Neural cell (in vitro differentiated cells): Measurements from ENCODE around the gene COL3A1. TPM values are rescaled to one million over a fixed set of nuclear protein-coding genes. Genes with fewer than 3 reads are reported as not detected.

ENCODE experiments used
- H2AFZ ChIP-seq: fragments of 200-600, 300-800 bp; sonication (generic), shearing (Covaris generic); 2 replicates; pipeline ENCODE4 v1.6.0; 2014; ENCODE audit warnings: low read depth, mild to moderate bottlenecking, antibody characterized with exemption, low read length, moderate library complexity
- H3F3A ChIP-seq: fragments of 200-600 bp; shearing (Covaris generic); 2 replicates; pipeline ENCODE4 v1.6.1; 2016; ENCODE audit warnings: mild to moderate bottlenecking, moderate library complexity, mixed read lengths, antibody characterized with exemption, low read length; ENCODE audit not compliant: insufficient read depth, poor library complexity, severe bottlenecking
- H3K27ac ChIP-seq: fragments of 200-600, 300-800 bp; sonication (generic), shearing (Covaris generic); 2 replicates; pipeline ENCODE4 v1.5.1; 2014; ENCODE audit warnings: mild to moderate bottlenecking, low read length, moderate library complexity
- H3K27me3 ChIP-seq: fragments of 300-800, 200-600 bp; sonication (generic), shearing (Covaris generic); 2 replicates; pipeline ENCODE4 v1.6.0; 2014; ENCODE audit warnings: mild to moderate bottlenecking, low read depth, low read length, moderate library complexity; ENCODE audit not compliant: insufficient read depth
- H3K36me3 ChIP-seq: fragments of 300-800, 200-600 bp; sonication (generic), shearing (Covaris generic); 2 replicates; pipeline ENCODE4 v1.5.1; 2014; ENCODE audit warnings: mild to moderate bottlenecking, antibody characterized with exemption, low read length, moderate library complexity; ENCODE audit not compliant: insufficient read depth
- H3K4me2 ChIP-seq: fragments of 300-800, 200-600 bp; sonication (generic), shearing (Covaris generic); 2 replicates; pipeline ENCODE4 v1.6.0; 2014; ENCODE audit warnings: mild to moderate bottlenecking, low read length
- H3K4me3 ChIP-seq: fragments of 300-800, 200-600 bp; sonication (generic), shearing (Covaris generic); 2 replicates; pipeline ENCODE4 v1.5.1; 2014; ENCODE audit warnings: mild to moderate bottlenecking, low read length, moderate library complexity
- H3K79me2 ChIP-seq: fragments of 200-600 bp; shearing (Covaris generic); replicated peaks from 2 replicates; pipeline ENCODE4 v1.6.0; 2014; ENCODE audit warnings: mild to moderate bottlenecking, low read length, moderate library complexity; ENCODE audit not compliant: insufficient read depth
- H3K9ac ChIP-seq: fragments of 300-800, 200-600 bp; sonication (generic), shearing (Covaris generic); 2 replicates; pipeline ENCODE4 v1.6.1; 2016; ENCODE audit warnings: mild to moderate bottlenecking, low read length, mixed read lengths
- H3K9me2 ChIP-seq: fragments of 200-600 bp; shearing (Covaris generic); 2 replicates; pipeline ENCODE4 v1.6.1; 2016; ENCODE audit warnings: mild to moderate bottlenecking, low read length, mixed read lengths; ENCODE audit not compliant: insufficient read depth
- H3K9me3 ChIP-seq: fragments of 200-600, 300-800 bp; sonication (generic), shearing (Covaris generic); 2 replicates; pipeline ENCODE4 v1.6.1; 2016; ENCODE audit warnings: mild to moderate bottlenecking, mixed run types, low read length, moderate library complexity, mixed read lengths
- H4K20me1 ChIP-seq: fragments of 200-600 bp; shearing (Covaris generic); 2 replicates; pipeline ENCODE4 v1.6.1; 2016; ENCODE audit warnings: mild to moderate bottlenecking, mixed run types; ENCODE audit not compliant: insufficient read depth
- EP300 ChIP-seq: fragments of 450-650 bp; conservative IDR thresholded peaks from 2 replicates; pipeline ENCODE4 v1.6.1; 2014; ENCODE audit warnings: antibody characterized with exemption, mild to moderate bottlenecking, moderate library complexity; ENCODE audit not compliant: poor library complexity, severe bottlenecking
- EZH2 ChIP-seq: fragments of 200-600, 300-800 bp; shearing (Covaris generic), sonication (generic); IDR thresholded peaks from 2 replicates; pipeline ENCODE4 v1.6.1; 2014; ENCODE audit warnings: antibody characterized with exemption, low read length, borderline replicate concordance, mild to moderate bottlenecking; ENCODE audit not compliant: insufficient read depth, poor library complexity, severe bottlenecking
- MXI1 ChIP-seq: fragments of 450-650 bp; conservative IDR thresholded peaks from 2 replicates; pipeline ENCODE4 v1.6.1; 2014; ENCODE audit warnings: antibody characterized with exemption, mild to moderate bottlenecking; ENCODE audit not compliant: poor library complexity, severe bottlenecking
- POLR2AphosphoS5 ChIP-seq: IDR thresholded peaks from 2 replicates; pipeline ENCODE4 v1.6.1; 2012
- RAD21 ChIP-seq: fragments of 450-650 bp; conservative IDR thresholded peaks from 2 replicates; pipeline ENCODE4 v1.6.1; 2014; ENCODE audit warnings: antibody characterized with exemption, mild to moderate bottlenecking, moderate library complexity
- SMC3 ChIP-seq: fragments of 450-650 bp; conservative IDR thresholded peaks from 2 replicates; pipeline ENCODE4 v1.6.1; 2014; ENCODE audit warnings: antibody characterized with exemption, mild to moderate bottlenecking, moderate library complexity; ENCODE audit not compliant: poor library complexity
- TAF1 ChIP-seq: IDR thresholded peaks from 2 replicates; pipeline ENCODE4 v1.6.1; 2012; ENCODE audit warnings: low read depth
- polyA plus RNA-seq: library from polyadenylated mRNA; depleted of rRNA; stranded (reverse); fragments of >200 nt; gene quantifications from 2 replicates; pipeline ENCODE4 v1.2.3, GENCODE V29; 2014
- TF ChIP-seq, protein P1 (sequence below): IDR thresholded peaks from 2 replicates; pipeline ENCODE4 v1.6.1; 2012; ENCODE audit warnings: borderline replicate concordance
- TF ChIP-seq, protein P2 (sequence below): fragments of 450-650 bp; IDR thresholded peaks from 2 replicates; pipeline ENCODE4 v1.5.1; 2014; ENCODE audit warnings: antibody characterized with exemption, mild to moderate bottlenecking, moderate library complexity; ENCODE audit not compliant: poor library complexity, severe bottlenecking

Gene COL3A1
- polyA plus RNA-seq, 1 donor from 2014 or later: 1.3 TPM

DNA sequence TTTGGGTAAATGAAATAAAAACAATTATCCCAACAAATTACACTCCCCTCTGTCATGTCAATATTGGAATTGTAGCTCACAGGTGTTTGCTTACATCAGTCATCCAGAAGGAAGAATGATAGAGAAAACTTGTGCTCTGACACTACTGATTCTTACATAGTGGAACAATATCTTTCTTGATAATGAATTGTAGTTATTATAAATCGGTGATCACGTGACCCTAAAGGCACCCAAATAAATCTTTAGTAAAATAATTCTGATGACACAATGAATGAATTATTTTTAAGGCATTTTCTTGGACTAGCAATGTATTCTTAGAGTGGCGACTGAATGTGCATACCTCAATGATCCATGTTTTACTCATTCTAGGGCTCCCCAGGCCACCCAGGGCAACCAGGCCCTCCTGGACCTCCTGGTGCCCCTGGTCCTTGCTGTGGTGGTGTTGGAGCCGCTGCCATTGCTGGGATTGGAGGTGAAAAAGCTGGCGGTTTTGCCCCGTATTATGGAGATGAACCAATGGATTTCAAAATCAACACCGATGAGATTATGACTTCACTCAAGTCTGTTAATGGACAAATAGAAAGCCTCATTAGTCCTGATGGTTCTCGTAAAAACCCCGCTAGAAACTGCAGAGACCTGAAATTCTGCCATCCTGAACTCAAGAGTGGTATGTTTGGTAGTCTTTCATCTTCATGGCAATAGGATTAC is 34.5 kb downstream of the COL3A1 start:
- H3K4me3 ChIP-seq: no peak overlapping the region
- H3K9me2 ChIP-seq: no peaks in the 10 kb centered on the region
- no peak overlapping the region for H3K4me2 ChIP-seq
- H3K27me3 ChIP-seq: no peaks in the 10 kb centered on the region
- no peaks in the 10 kb centered on the region for H3F3A ChIP-seq
- no peak for TF ChIP-seq EZH2
- TF ChIP-seq RAD21: no peak
- TF ChIP-seq MXI1: no peak
- TF ChIP-seq, protein P1, sequence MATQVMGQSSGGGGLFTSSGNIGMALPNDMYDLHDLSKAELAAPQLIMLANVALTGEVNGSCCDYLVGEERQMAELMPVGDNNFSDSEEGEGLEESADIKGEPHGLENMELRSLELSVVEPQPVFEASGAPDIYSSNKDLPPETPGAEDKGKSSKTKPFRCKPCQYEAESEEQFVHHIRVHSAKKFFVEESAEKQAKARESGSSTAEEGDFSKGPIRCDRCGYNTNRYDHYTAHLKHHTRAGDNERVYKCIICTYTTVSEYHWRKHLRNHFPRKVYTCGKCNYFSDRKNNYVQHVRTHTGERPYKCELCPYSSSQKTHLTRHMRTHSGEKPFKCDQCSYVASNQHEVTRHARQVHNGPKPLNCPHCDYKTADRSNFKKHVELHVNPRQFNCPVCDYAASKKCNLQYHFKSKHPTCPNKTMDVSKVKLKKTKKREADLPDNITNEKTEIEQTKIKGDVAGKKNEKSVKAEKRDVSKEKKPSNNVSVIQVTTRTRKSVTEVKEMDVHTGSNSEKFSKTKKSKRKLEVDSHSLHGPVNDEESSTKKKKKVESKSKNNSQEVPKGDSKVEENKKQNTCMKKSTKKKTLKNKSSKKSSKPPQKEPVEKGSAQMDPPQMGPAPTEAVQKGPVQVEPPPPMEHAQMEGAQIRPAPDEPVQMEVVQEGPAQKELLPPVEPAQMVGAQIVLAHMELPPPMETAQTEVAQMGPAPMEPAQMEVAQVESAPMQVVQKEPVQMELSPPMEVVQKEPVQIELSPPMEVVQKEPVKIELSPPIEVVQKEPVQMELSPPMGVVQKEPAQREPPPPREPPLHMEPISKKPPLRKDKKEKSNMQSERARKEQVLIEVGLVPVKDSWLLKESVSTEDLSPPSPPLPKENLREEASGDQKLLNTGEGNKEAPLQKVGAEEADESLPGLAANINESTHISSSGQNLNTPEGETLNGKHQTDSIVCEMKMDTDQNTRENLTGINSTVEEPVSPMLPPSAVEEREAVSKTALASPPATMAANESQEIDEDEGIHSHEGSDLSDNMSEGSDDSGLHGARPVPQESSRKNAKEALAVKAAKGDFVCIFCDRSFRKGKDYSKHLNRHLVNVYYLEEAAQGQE: no peak
- no peak for TF ChIP-seq EP300
- TF ChIP-seq POLR2AphosphoS5: no peak
- TF ChIP-seq TAF1: no peak
- no peak for TF ChIP-seq SMC3
- TF ChIP-seq, protein P2, sequence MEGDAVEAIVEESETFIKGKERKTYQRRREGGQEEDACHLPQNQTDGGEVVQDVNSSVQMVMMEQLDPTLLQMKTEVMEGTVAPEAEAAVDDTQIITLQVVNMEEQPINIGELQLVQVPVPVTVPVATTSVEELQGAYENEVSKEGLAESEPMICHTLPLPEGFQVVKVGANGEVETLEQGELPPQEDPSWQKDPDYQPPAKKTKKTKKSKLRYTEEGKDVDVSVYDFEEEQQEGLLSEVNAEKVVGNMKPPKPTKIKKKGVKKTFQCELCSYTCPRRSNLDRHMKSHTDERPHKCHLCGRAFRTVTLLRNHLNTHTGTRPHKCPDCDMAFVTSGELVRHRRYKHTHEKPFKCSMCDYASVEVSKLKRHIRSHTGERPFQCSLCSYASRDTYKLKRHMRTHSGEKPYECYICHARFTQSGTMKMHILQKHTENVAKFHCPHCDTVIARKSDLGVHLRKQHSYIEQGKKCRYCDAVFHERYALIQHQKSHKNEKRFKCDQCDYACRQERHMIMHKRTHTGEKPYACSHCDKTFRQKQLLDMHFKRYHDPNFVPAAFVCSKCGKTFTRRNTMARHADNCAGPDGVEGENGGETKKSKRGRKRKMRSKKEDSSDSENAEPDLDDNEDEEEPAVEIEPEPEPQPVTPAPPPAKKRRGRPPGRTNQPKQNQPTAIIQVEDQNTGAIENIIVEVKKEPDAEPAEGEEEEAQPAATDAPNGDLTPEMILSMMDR: no peak
- H2AFZ ChIP-seq: no peak overlapping the region
- H3K9ac ChIP-seq: no peak overlapping the region
- H3K79me2 ChIP-seq: no peaks in the 10 kb centered on the region
- no peaks in the 10 kb centered on the region for H3K36me3 ChIP-seq
- no peak overlapping the region for H3K27ac ChIP-seq
- H4K20me1 ChIP-seq: no peaks in the 10 kb centered on the region
- H3K9me3 ChIP-seq: no peaks in the 10 kb centered on the region

DNA sequence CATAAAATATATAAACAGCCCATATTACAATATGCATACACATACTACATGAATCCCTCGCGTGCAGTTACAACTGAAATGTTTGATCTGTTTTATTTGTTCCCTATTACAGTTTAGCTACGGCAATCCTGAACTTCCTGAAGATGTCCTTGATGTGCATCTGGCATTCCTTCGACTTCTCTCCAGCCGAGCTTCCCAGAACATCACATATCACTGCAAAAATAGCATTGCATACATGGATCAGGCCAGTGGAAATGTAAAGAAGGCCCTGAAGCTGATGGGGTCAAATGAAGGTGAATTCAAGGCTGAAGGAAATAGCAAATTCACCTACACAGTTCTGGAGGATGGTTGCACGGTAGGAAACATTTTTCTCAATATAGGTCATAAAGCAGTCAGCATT is 36.4 kb downstream of the COL3A1 start:
- Histone ChIP-seq H3K4me2 (no peak overlapping the region), H3K79me2 (no peaks in the 10 kb centered on the region), H4K20me1 (no peaks in the 10 kb centered on the region), H2AFZ (no peak overlapping the region), H3K9me2 (no peaks in the 10 kb centered on the region), H3K27me3 (no peaks in the 10 kb centered on the region), H3K9me3 (no peaks in the 10 kb centered on the region), H3K4me3 (no peak overlapping the region), H3K36me3 (no peaks in the 10 kb centered on the region), H3K9ac (no peak overlapping the region), H3F3A (no peaks in the 10 kb centered on the region), H3K27ac (no peak overlapping the region)
- TF ChIP-seq, protein P1: no peak
- no peak for TF ChIP-seq TAF1
